SU-DHL-6 (cell line): ENCODE measurements around the gene SLC26A2.

Experiments
- H2AFZ ChIP-seq: fragments of 200-600 bp; sonication (generic); 2 replicates; pipeline ENCODE4 v1.6.1; 2014; ENCODE audit warnings: low read depth, mild to moderate bottlenecking, moderate library complexity, mixed read lengths, antibody characterized with exemption, low read length; ENCODE audit not compliant: severe bottlenecking
- H3F3A ChIP-seq: fragments of 200-600 bp; shearing (Covaris generic); 2 replicates; pipeline ENCODE4 v1.6.0; 2016; ENCODE audit warnings: antibody characterized with exemption, mild to moderate bottlenecking; ENCODE audit not compliant: insufficient read depth
- H3K27ac ChIP-seq: fragments of 200-600 bp; sonication (generic); 2 replicates; pipeline ENCODE4 v1.5.1; 2016; ENCODE audit warnings: low read depth, mild to moderate bottlenecking, low read length, moderate library complexity, mixed read lengths
- H3K27me3 ChIP-seq: fragments of 200-600 bp; sonication (generic), shearing (Covaris generic); 2 replicates; pipeline ENCODE4 v1.6.0; 2014; ENCODE audit warnings: mild to moderate bottlenecking, low read length
- H3K36me3 ChIP-seq: fragments of 200-600 bp; sonication (generic); 2 replicates; pipeline ENCODE4 v1.6.1; 2014; ENCODE audit warnings: mild to moderate bottlenecking, low read length, mixed read lengths
- H3K4me2 ChIP-seq: fragments of 300-600, 200-600 bp; shearing (Covaris generic), sonication (generic); 2 replicates; pipeline ENCODE4 v1.6.0; 2014; ENCODE audit warnings: low read length, low read depth, mild to moderate bottlenecking; ENCODE audit not compliant: poor library complexity, severe bottlenecking
- H3K4me3 ChIP-seq: fragments of 200-600 bp; sonication (generic); 2 replicates; pipeline ENCODE4 v1.5.1; 2014; ENCODE audit warnings: antibody characterized with exemption, low read length, mild to moderate bottlenecking, mixed read lengths; ENCODE audit not compliant: insufficient read depth, poor library complexity, severe bottlenecking
- H3K79me2 ChIP-seq: fragments of 200-600 bp; sonication (generic); 2 replicates; pipeline ENCODE4 v1.6.1; 2014; ENCODE audit warnings: mild to moderate bottlenecking, low read length, moderate library complexity; ENCODE audit not compliant: insufficient read depth
- H3K9ac ChIP-seq: fragments of 200-600 bp; sonication (generic); 2 replicates; pipeline ENCODE4 v1.7.0; 2014; ENCODE audit warnings: mild to moderate bottlenecking, low read length
- H3K9me2 ChIP-seq: fragments of 200-600 bp; sonication (generic); replicated peaks from 2 replicates; pipeline ENCODE4 v1.6.1; 2014; ENCODE audit warnings: low read length; ENCODE audit not compliant: insufficient read depth
- H3K9me3 ChIP-seq: fragments of 200-600 bp; sonication (generic); 2 replicates; pipeline ENCODE4 v1.6.1; 2014; ENCODE audit warnings: low read length, mixed read lengths; ENCODE audit not compliant: insufficient read depth
- H4K20me1 ChIP-seq: fragments of 200-600 bp; sonication (generic); 2 replicates; pipeline ENCODE4 v1.6.1; 2014; ENCODE audit warnings: low read depth, mild to moderate bottlenecking, antibody characterized with exemption, low read length, moderate library complexity, mixed read lengths
- CTCF ChIP-seq: fragments of 200-600 bp; sonication (generic); IDR thresholded peaks from one replicate; pipeline ENCODE4 v1.5.1; 2017; ENCODE audit warnings: antibody characterized with exemption, mild to moderate bottlenecking, low read length, moderate library complexity; ENCODE audit not compliant: insufficient read depth, poor library complexity, severe bottlenecking
- EZH2phosphoT487 ChIP-seq: fragments of 200-600 bp; sonication (generic), shearing (Covaris generic); conservative IDR thresholded peaks from 2 replicates; pipeline ENCODE4 v1.6.1; 2018; ENCODE audit warnings: mild to moderate bottlenecking, antibody characterized with exemption, low read length, moderate library complexity, mixed read lengths

SLC26A2 gene

GRCh38 chr5:149913436-149914419, 46.8 kb upstream of the SLC26A2 start:
- H3K36me3 ChIP-seq: no peaks in the 10 kb centered on the region
- H3K27ac ChIP-seq: no peak overlapping the region
- H3K79me2 ChIP-seq: no peaks in the 10 kb centered on the region
- H3K9me2 ChIP-seq: no peaks in the 10 kb centered on the region
- H3K9ac ChIP-seq: no peak overlapping the region
- no peak overlapping the region for H3K4me2 ChIP-seq
- no peaks in the 10 kb centered on the region for H3K9me3 ChIP-seq
- no peak overlapping the region for H3K4me3 ChIP-seq
- H3K27me3 ChIP-seq: no peaks in the 10 kb centered on the region
- no peaks in the 10 kb centered on the region for H3F3A ChIP-seq
- H4K20me1 ChIP-seq: no peaks in the 10 kb centered on the region
- no peak overlapping the region for H2AFZ ChIP-seq
- TF ChIP-seq EZH2phosphoT487 (no peak), CTCF (no peak)

GRCh38 chr5:149915392-149916260, 44.9 kb upstream of the SLC26A2 start:
- Histone ChIP-seq H2AFZ (no peak overlapping the region), H4K20me1 (no peaks in the 10 kb centered on the region), H3K4me3 (no peak overlapping the region), H3K9ac (no peak overlapping the region), H3F3A (no peaks in the 10 kb centered on the region), H3K9me2 (no peaks in the 10 kb centered on the region), H3K9me3 (no peaks in the 10 kb centered on the region), H3K36me3 (no peaks in the 10 kb centered on the region), H3K27me3 (no peaks in the 10 kb centered on the region), H3K4me2 (no peak overlapping the region), H3K79me2 (no peaks in the 10 kb centered on the region), H3K27ac (no peak overlapping the region)
- TF ChIP-seq CTCF (no peak), EZH2phosphoT487 (no peak)

- Histone ChIP-seq H2AFZ (no peak overlapping the region), H3F3A (no peaks in the 10 kb centered on the region), H3K27me3 (no peaks in the 10 kb centered on the region), H3K36me3 (no peaks in the 10 kb centered on the region), H3K4me2 (no peak overlapping the region), H3K79me2 (no peaks in the 10 kb centered on the region), H3K9me2 (no peaks in the 10 kb centered on the region), H3K27ac (no peak overlapping the region), H3K4me3 (no peak overlapping the region), H3K9me3 (no peaks in the 10 kb centered on the region), H4K20me1 (no peaks in the 10 kb centered on the region), H3K9ac (no peak overlapping the region)
- TF ChIP-seq EZH2phosphoT487 (no peak), CTCF (no peak)
Observed at GRCh38 chr5:149916334-149917072, 44.1 kb upstream of the SLC26A2 start.
